IPS-11a (cell line): Measurements from ENCODE around the gene ADGRB2.

ENCODE experiments used
- H3K4me3 ChIP-seq: one replicate; pipeline ENCODE4 v1.5.1; 2013; ENCODE audit warnings: low read depth, low read length, control low read depth

Gene ADGRB2

GRCh38 chr1:31750858-31751510, 13.2 kb downstream of the ADGRB2 start:
- no peak overlapping the region for H3K4me3 ChIP-seq

- H3K4me3 ChIP-seq, result no peak overlapping the region
Measured at GRCh38 chr1:31749785-31750735, 14.1 kb downstream of the ADGRB2 start.

GRCh38 chr1:31748365-31748764, 15.8 kb downstream of the ADGRB2 start:
- no peak overlapping the region for H3K4me3 ChIP-seq

- no peak overlapping the region for H3K4me3 ChIP-seq
Measured at GRCh38 chr1:31747304-31747703, 16.8 kb downstream of the ADGRB2 start.

- no peak overlapping the region for H3K4me3 ChIP-seq
Measured at GRCh38 chr1:31746687-31747086, 17.5 kb downstream of the ADGRB2 start.

GRCh38 chr1:31745946-31746670, 18.0 kb downstream of the ADGRB2 start:
- H3K4me3 ChIP-seq, result no peak overlapping the region

- H3K4me3 ChIP-seq, result no peak overlapping the region
Measured at GRCh38 chr1:31745096-31745945, 18.8 kb downstream of the ADGRB2 start.

GRCh38 chr1:31744165-31744888, 19.8 kb downstream of the ADGRB2 start:
- no peak overlapping the region for H3K4me3 ChIP-seq

GRCh38 chr1:31742462-31743212, 21.5 kb downstream of the ADGRB2 start:
- H3K4me3 ChIP-seq, result no peak overlapping the region

- H3K4me3 ChIP-seq, result no peak overlapping the region
Measured at GRCh38 chr1:31739346-31739745, 24.8 kb downstream of the ADGRB2 start.

- H3K4me3 ChIP-seq, result no peak overlapping the region
Measured at GRCh38 chr1:31736675-31737074, 27.5 kb downstream of the ADGRB2 start.

GRCh38 chr1:31735571-31735970, 28.6 kb downstream of the ADGRB2 start:
- no peak overlapping the region for H3K4me3 ChIP-seq

GRCh38 chr1:31734582-31735107, 29.5 kb downstream of the ADGRB2 start:
- H3K4me3 ChIP-seq, result no peak overlapping the region

GRCh38 chr1:31733389-31734219, 30.5 kb downstream of the ADGRB2 start:
- H3K4me3 ChIP-seq, result no peak overlapping the region

- H3K4me3 ChIP-seq, result no peak overlapping the region
Measured at GRCh38 chr1:31732751-31733289, 31.3 kb downstream of the ADGRB2 start.

- H3K4me3 ChIP-seq, result no peak overlapping the region
Measured at GRCh38 chr1:31732343-31732742, 31.8 kb downstream of the ADGRB2 start.

GRCh38 chr1:31731049-31731565, 33.0 kb downstream of the ADGRB2 start:
- H3K4me3 ChIP-seq, result no peak overlapping the region
